ENCODE results near the gene NME4. TPM values are rescaled to one million over a fixed set of nuclear protein-coding genes. Genes with fewer than 3 reads are reported as not detected.
"Not testable (repeated sequence)": the region's sequence is repeated elsewhere in the genome, so short reads cannot be mapped to it uniquely, and the experiment has no call there.

Gene NME4
- total and polyA plus RNA-seq, 8 donors = 11.0 to 68.6 (median 22.6) TPM

DNA sequence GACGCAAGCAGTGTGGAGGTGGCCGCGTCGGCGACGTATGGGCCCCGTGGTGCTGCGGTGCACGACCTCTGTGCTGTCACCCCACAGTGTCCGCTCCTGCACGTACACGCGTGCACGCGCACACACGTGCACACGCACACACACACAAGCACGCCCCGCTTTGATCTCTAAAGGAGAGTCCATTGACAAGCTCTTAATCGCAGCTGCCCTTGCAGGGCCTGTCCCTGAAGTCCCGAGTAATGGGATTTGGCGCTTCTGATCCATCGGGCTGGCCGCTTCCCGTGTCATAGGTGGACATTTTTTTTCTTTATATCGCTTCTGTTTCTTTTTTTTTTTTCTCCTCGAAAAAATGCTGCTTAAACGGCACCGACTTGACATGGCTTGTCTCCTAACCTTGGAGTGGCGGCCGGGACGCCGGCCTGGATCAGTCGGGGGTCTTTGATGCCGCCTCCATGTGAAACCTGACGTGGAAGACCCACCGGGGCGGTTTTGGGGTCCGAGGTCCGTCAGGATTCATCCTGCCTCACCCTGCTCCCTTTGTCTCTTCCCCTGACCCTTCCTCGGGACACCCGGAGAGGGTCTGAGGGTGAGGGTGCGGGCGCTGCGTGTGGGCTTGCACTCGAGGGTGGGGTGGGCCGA lies 36.2 kb upstream of the NME4 start:
- FAIRE-seq (no peak), ATAC-seq (no peak), DNase-seq (peak in 2 of 6 donors; percentile 17 to 49)
- no peaks in the 10 kb centered on the region for H3K9me3 ChIP-seq
- no peak overlapping the region for H3K27ac ChIP-seq
- no peaks in the 10 kb centered on the region for H3K27me3 ChIP-seq
- TF ChIP-seq CTCF (IDR thresholded peaks at IDR 0.05) = no peak
- H3K4me3 ChIP-seq = no peak overlapping the region
- intact Hi-C loops (cut with DNase I) = loop anchor here in 1 of 3 donors (5.0 kb wide), 1 partner anchor 254 kb away; no protein-coding TSS in a partner anchor
- no peaks in the 10 kb centered on the region for H3K36me3 ChIP-seq
- WGBS, 2 donors = 80 to 85% methylated on average over 47 of the region's 47 CpGs
- H3K4me1 ChIP-seq = no peaks in the 10 kb centered on the region

GRCh38 chr16:361341-361871 lies 35.6 kb upstream of the NME4 start:
- DNase-seq = peak in 4 of 6 donors; percentile 21 to 71 (median 50)
- no peak for ATAC-seq
- no peak for FAIRE-seq
- Histone ChIP-seq H3K4me1 (no peaks in the 10 kb centered on the region), H3K36me3 (no peaks in the 10 kb centered on the region), H3K9me3 (no peaks in the 10 kb centered on the region), H3K27ac (no peak overlapping the region), H3K27me3 (no peaks in the 10 kb centered on the region), H3K4me3 (no peak overlapping the region)
- no peak for TF ChIP-seq CTCF (IDR thresholded peaks at IDR 0.05)
- intact Hi-C loops (cut with DNase I) = loop anchor here in 1 of 3 donors (5.0 kb wide), 1 partner anchor 254 kb away; no protein-coding TSS in a partner anchor
- 70 to 76% methylated on average over 25 to 30 of the region's 30 CpGs for WGBS, 2 donors

DNA sequence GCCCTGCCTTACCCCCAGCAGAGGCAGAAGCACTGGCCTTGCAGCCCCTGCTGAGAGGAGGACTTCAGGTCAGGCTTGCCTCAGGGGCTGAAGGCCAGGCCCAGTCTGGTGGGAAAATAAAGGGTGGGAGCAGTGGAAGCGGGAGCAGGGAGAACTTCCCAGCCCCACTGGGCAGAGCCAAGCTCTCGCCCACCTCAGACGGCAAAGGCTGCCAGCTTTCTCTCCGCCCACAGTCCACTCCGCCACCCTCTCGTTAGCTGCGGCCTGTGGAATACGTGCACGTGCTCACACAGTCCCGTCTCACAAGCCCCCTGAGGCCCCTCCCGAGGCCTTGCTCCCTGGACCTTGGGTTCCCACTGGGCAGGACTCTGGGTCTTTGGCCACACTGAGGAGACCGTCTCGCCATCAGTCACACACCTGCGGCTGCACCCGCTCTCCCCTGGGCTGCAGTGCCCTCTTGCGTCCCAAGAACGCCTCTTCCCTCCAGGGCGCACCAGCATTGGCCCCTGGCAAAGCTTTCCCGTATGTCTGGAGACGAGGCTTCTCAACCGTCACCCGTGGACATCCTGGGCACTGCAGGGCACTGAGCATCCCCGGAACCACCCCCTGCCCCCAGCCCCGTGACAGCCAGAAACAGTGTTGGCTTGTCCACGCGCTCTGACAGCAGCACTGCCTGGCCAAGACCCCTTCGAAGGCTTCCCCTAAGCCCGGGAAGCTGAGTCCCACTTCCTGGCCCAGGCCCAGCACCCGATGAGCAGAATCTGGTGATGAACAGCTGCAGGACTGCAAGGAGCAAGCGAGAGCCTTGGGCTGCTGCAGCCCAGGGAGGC lies 34.9 kb upstream of the NME4 start:
- DNase-seq (peak; percentile 69 to 95 (median 84)), ATAC-seq (peak; percentile 87 to 96 (median 93)), FAIRE-seq (no peak)
- no peak overlapping the region for H3K4me3 ChIP-seq
- H3K27ac ChIP-seq = no peak overlapping the region
- WGBS, 2 donors = 17 to 19% methylated on average over 30 of the region's 30 CpGs
- H3K27me3 ChIP-seq = no peaks in the 10 kb centered on the region
- intact Hi-C loops (cut with DNase I) = loop anchor here in 1 of 3 donors (5.0 kb wide), 1 partner anchor 255 kb away; no protein-coding TSS in a partner anchor
- H3K4me1 ChIP-seq = no peaks in the 10 kb centered on the region
- no peaks in the 10 kb centered on the region for H3K9me3 ChIP-seq
- peak; percentile 61 to 77 (median 69) for TF ChIP-seq CTCF (IDR thresholded peaks at IDR 0.05)
- no peaks in the 10 kb centered on the region for H3K36me3 ChIP-seq

DNA sequence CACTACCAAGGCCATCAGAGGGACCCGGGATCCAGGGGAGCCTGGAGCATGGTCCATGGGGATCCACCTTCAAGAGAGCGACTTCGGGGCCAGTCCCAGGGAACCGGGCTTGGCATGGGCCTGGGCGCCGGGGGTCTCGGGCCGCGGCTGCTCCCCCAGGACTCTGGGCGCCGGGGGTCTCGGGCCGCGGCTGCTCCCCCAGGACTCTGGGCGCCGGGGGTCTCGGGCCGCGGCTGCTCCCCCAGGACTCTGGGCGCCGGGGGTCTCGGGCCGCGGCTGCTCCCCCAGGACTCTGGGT lies 34.3 kb upstream of the NME4 start:
- not testable (repeated sequence) for DNase-seq, H3K4me1 ChIP-seq, H3K9me3 ChIP-seq, FAIRE-seq, H3K27me3 ChIP-seq, ATAC-seq, H3K4me3 ChIP-seq, H3K36me3 ChIP-seq, H3K27ac ChIP-seq
- WGBS, 2 donors = 55 to 65% methylated on average over 15 to 23 of the region's 24 CpGs
- intact Hi-C loops (cut with DNase I) = loop anchor here in 1 of 3 donors (5.0 kb wide), 1 partner anchor 255 kb away; no protein-coding TSS in a partner anchor

- FAIRE-seq = no peak
- H3K4me1 ChIP-seq = no peaks in the 10 kb centered on the region
- intact Hi-C loops (cut with DNase I) = loop anchor here in 1 of 3 donors (5.0 kb wide), 1 partner anchor 256 kb away; no protein-coding TSS in a partner anchor
- no peak overlapping the region for H3K4me3 ChIP-seq
- H3K9me3 ChIP-seq = no peaks in the 10 kb centered on the region
- TF ChIP-seq CTCF (IDR thresholded peaks at IDR 0.05) = no peak
- no peaks in the 10 kb centered on the region for H3K27me3 ChIP-seq
- DNase-seq = peak in 4 of 6 donors; percentile 15 to 72 (median 43)
- H3K36me3 ChIP-seq = peaks cover 0 to 5% (median 3%) of the 10 kb centered on the region in 3 donors
- 59 to 60% methylated on average over 18 to 20 of the region's 20 CpGs for WGBS, 2 donors
- no peak for ATAC-seq
- H3K27ac ChIP-seq = no peak overlapping the region
These were observed 33.8 kb upstream of the NME4 start for GRCh38 chr16:363110-363765.
